ENCODE data around the gene DMPK.

DMPK gene, protein sequence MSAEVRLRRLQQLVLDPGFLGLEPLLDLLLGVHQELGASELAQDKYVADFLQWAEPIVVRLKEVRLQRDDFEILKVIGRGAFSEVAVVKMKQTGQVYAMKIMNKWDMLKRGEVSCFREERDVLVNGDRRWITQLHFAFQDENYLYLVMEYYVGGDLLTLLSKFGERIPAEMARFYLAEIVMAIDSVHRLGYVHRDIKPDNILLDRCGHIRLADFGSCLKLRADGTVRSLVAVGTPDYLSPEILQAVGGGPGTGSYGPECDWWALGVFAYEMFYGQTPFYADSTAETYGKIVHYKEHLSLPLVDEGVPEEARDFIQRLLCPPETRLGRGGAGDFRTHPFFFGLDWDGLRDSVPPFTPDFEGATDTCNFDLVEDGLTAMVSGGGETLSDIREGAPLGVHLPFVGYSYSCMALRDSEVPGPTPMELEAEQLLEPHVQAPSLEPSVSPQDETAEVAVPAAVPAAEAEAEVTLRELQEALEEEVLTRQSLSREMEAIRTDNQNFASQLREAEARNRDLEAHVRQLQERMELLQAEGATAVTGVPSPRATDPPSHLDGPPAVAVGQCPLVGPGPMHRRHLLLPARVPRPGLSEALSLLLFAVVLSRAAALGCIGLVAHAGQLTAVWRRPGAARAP

GRCh38 chr19:45782162-45782691 is at the start of gene DMPK:
Gene DMPK, minus strand, starts transcription at chr19:45782490. Its CDS starts 138 bp downstream, at chr19:45782352.
- no peak for DNase-seq

DNA sequence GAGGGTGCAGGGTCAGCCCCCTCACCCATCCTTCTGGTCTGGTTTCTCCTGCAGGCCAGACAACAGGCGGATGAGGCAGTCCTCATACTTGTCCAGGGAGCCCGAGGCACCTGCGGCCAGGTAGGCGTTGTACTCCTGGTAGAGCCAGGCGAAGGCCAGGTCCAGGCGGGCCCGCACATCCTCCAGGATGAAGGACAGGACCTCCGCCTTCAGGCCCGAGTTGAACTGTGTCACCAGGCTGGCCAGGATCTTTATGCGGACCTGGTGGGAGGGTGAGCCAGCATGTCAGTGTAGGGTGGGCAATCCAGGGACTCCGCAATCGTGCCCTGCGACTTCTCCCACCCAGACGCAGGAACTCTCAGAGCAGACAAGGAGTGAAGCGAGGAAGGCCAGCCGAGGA is 46.7 kb upstream of the DMPK start:
- no peak for DNase-seq

DNA sequence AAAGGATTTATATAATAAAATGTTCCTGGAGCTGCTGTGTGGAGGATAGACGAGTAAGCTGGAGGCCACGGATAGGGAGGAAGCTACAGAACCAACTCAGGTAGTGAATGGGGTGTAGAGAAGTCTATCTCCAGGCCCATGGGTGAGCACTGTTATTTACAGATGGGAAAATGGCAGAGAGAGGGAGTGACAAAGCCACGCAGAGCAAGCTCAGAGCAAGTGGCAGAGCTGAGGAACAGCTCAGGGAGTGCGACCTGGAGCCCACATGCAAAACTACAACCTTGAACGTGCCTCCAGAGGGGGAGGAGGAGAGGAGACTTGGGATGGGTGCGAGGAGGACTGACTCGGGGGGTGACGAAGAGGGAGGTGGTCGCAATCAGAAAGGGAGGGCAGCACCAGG is 46.2 kb upstream of the DMPK start:
- DNase-seq, result no peak

DNA sequence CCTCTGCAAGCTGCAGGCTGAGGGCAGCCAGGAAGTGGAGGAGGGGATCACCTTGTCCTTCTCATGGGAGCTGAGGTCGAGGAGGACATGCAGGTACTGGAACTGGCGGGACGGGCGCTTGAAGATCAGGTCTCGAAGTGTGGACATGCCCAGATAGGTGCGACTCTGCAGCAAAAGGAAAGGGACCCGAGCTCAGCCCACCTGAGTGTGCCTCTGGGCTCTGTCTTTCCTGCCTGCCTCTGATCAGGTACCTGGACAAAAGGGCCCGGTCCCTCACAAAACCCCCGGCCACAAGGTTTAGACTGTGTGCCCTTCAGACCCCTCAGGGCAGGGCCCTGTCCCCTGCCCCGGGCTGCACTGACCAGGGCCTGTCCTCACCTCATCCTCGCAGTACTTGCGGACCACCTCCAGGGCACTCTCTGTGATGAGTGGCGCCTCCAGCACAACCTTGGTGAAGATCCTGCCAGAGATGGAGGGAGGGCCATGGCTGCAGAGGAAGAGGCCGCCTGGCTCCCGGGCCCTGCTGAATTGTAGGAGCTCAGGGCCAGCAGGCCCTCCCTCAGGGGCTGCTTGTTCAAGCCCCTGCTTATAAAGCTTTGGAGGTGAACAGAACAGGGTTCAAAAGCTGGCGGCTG is 45.3 kb upstream of the DMPK start:
- no peak for DNase-seq

DNA sequence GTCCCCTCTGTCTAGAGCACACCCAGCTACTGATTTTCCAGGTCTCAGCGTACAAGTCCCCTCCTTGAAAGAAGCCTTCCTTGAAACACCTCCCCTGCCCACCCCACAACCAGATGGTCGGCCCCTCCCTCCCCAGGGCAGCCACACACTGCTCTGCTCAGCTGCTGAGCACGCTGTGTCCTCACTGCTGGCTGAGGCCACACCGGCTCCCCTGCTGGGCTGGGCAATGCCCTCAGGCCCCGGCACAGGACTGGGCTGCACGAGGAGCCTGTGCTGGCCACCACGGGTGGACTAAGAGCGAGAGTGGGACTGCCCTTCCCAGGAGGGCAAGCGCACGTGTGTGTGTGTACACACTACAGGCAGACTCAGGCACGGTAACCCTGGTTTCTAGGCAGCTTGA is 44.6 kb upstream of the DMPK start:
- no peak for DNase-seq

DNA sequence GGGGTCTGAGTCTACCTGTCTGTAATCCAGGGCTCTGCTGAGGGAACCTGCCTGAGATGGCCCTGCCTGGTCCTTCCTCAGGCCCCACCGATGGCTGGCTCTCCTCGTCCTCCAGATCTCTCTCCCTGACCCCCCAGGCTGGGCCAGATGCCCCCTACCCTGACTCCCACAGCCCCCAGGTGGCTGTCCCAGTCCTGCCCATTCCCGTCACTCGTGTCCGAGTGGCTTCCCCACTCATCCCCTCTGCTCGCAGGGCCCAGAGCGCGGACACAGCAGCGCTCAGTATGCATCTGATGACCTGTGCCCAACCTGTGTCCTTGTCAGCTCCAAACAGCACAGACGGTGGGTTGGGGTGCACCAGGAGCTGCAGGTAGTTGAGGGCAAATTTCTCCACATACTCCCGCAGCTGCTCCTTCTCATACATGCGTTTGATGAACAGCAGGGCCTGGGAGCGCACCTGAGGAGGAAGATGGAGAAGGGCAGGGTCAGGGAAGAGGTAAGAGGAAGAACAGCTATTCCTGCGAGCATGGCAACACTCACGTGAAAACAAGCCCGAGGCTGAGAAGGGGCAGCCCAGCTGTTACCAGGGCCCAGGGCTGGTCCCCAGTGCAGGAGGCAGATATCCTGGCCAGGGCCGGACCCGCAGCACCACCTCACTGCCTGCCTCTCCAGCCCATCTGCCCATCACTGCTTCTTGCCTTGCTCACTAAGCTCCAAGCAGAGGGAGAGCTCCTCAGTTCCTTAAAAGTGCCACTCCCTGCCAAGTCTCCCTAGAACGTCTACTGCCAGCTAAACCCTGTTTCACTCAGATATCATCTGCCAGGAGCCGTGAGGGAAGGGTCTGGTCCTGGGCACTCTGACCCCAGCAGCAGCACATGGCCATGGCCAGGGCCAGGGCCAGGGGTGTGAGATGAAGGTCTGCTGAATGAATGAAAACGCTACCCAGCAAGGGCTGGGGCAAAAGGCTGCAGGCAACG is 43.9 kb upstream of the DMPK start:
- no peak for DNase-seq

DNA sequence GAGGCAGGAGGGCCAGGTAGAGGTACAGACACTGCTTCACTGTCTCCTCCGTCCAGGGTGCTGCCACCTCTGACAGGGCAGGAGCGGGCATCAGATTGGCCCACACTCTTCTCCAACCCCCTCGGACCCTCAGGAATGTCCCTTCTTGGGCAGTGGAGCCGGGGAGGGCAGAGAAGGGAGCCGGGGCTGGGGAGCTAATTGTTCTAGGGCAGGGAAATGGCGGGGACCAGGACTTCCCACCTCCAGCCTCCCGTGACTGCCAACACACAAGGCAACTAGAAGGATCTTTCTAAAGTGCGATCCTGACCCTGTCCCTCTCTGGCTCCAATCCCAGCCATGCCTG is 42.9 kb upstream of the DMPK start:
- DNase-seq, result no peak

- no peak for DNase-seq
Measured at GRCh38 chr19:45824531-45825262, 42.4 kb upstream of the DMPK start.

DNA sequence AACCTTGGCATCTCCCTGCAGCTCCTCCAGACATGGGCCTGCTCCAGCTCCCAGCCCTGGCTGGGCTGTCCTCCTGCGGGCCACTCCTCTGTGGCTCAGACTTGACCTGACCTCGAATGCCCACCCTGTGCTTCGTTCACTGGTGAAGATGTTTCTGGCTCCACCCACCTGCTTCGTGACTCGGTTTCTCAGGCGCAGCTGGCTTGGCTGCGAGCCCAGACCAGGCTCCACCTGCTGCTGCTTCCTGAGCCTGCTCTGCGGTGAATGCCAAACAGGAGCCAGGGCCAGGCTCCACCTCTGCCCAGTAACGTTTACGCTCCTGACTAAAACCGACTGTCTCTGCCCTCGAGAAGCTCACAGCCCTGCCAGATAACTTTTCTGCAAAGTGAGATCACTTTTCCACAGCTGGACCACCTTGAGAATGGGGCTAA is 41.8 kb upstream of the DMPK start:
- no peak for DNase-seq

DNA sequence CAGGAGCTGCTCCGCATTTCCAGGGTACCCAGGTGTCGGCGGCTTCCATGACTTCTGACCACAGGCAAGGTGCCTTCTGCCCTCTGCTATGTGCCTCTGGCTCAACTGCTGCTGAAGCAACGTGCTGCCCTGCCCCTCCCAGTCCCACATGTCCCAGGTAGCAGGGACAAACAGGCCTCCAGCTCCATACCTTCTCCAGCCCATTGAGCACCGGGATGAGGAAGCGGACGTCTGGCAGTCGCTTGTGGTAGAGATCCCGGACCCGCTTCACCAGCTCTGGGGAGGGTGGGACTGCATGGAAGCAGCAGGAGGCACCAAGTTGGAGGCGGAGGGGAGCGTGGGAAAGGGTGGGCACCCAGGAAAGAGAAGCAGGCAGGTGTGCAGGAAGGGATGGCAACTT is 40.9 kb upstream of the DMPK start:
- DNase-seq, result no peak

DNA sequence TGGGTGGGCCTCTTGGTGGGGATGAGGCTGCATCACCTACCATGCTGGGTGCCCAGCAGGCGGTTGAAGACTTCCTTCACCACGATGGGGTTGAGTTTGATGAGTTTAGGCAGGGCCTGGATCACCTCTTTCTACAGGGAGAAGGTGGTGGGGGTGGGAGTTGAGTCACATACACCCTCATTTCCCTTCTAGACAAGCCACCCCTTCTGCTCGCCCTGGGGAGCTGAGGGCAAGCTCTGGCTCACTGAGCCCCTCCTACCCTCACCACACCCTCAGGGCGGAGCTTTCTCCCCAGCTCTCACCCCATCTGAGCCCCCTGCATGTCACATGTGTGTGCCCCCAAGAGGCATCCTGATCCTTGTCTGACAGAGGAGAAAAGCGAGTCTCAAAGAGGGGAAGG is 40.4 kb upstream of the DMPK start:
- no peak for DNase-seq

- DNase-seq, result no peak
Measured at GRCh38 chr19:45821570-45821969, 39.3 kb upstream of the DMPK start.

DNA sequence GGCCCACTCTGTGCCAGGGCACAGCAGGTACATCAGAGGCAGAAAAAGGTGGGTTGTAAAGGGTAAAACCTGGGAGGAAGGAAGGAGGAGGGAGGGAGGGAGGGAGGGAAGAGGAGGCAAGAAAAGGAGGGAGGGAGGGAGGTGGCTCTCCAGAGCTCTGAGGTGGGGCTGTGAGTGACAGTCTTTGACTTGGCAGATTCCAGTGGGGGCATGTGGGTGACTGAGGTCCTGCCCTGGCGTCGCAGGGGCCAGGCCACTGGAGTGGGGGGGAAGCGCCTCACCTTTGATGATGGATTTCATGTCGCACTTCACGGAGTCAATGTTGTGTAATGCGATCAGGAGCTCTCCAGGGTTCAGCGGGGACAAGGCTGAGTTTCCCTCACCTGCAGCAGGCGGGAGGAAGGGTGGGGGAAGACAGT is 38.8 kb upstream of the DMPK start:
- no peak for DNase-seq

DNA sequence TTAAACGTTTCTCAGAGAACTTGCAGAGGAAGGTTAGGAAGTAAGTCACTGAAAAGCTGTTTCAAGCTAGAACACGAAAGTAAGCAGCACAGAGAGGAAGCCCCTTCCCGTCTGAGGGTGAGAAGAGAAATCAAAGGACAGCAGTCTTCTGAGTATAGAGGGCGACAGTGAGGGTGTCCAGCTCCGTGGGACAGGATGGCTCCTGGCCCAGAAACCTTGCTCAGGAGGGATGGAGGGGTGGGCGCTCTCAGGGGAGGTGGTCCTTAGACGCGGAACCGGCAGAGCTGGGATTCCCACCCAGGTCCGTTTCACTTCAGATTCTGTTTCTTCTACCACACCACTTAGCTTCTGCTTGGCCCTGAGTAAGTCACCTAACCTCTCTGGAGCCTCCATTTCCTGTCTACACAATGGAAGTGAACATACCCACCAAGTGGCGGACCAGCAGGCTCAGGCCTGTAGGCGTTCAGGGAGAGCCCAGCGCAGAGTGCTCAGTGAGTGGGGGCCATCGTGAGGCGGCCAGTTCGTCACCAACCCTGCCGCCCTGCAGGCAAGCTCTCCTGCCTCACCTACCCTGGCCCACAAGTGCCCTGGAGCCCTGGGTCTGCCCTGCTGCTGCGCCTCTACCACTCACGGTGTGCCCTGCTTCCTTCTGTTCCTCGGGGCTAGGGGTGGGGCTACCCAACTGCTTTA is 38.3 kb upstream of the DMPK start:
- no peak for DNase-seq

GRCh38 chr19:45819769-45820168 is 37.5 kb upstream of the DMPK start:
- no peak for DNase-seq

- no peak for DNase-seq
Measured at GRCh38 chr19:45817725-45818301, 35.5 kb upstream of the DMPK start.

- DNase-seq, result peak; percentile 92
Measured at GRCh38 chr19:45817010-45817724, 34.9 kb upstream of the DMPK start.

DNA sequence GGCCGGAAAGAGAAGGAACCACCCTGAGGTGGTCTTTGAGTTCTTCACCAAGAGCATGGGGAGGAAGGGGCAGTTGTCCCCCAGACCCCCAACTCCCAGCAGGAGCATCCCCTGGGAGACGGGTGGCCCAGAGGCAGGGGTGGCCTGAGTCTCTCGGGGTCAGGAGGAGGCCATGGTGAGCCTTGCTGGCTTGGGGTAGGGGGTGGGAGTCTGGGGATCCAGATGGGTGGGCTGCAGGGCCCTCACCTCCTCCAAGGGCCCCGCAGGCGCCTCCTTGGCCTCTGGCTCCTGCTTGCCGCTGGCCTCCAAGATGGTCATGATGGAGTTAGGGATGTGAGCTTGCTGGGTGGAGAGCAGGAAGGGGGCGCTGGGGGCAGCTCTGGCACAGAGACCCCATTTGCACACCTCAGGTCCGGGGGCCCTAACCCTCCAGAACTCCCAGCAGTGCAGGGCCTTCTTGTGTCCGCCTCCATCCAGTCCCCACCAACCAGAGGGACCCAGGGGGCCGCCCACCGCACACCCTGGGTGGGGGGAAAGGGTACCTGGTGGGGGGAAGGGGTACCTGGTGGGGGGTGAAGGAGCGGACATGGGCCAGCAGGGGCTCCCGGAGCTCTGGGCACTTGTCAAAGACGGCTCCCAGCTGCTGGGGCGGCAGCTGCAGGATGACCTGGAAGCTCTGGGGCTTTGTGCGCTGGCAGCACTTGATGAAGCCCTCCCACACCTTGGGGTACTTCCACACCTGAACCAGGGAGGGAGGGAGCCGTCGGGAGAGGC is 34.1 kb upstream of the DMPK start:
- DNase-seq, result no peak

DNA sequence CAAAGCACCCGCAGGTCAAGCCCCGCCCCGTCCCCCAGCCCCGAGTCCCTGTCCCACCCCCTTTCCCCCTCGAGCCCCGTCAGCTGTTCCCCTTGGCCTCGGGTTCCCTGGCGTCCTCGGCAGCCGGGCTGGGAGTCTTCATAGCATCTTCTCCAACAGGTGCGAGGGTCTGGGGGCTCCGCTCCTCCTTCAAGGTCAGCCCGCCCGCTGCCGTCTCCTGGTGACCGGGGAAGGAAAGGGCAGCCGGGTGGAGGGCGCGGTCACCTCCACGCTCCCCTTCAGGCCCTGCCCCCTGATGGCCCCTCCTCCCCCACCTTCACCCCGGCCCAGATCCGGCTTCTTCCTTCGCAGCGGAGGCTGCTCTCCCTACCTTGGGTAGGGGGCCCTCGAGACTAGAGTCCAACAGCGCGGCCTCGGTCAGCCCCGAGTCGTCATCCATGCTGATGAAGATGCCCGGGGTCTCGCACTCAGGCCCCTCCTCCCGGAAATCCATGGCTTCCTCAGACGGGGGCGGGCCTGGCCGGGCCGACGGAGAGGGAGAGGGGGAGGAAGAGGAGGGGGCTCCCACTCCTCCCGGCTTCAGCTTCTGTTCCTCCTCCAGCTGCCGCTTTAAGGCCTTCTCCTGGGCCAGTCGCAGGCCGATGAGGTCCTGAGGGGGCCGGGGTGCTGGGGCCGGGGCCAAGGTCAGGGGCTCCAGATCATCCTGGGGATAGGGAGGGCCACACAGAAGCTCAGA is 33.4 kb upstream of the DMPK start:
- no peak for DNase-seq
